ENCODE data around the gene NT5DC3. TPM values are rescaled to one million over a fixed set of nuclear protein-coding genes. Genes with fewer than 3 reads are reported as not detected.
"Not testable (repeated sequence)": the region's sequence is repeated elsewhere in the genome, so short reads cannot be mapped to it uniquely, and the experiment has no call there.

NT5DC3 gene
- total RNA-seq, 1 experiment from 2014 or later: 9.5 TPM

GRCh38 chr12:103838254-103838914 is 2.6 kb downstream of the NT5DC3 start:
- Histone ChIP-seq H3K4me1 (peaks cover 39% of the 10 kb centered on the region), H3K36me3 (ENCODE audit: control insufficient read depth, insufficient read depth, low read length) (peaks cover 2% of the 10 kb centered on the region; the same call in 1 of the 2 replicates), H3K4me3 (ENCODE audit: low read depth, low read length) (no peak overlapping the region), H3K9me3 (no peaks in the 10 kb centered on the region), H3K27me3 (replicated peaks; ENCODE audit: control insufficient read depth, insufficient read depth, low read length) (no peaks in the 10 kb centered on the region)
- POLR2A ChIA-PET: no interaction called here
- H3K36me3 Mint-ChIP-seq (ENCODE audit: insufficient read depth, unreplicated experiment): peaks cover 26% of the 10 kb centered on the region
- intact Hi-C loops (cut with micrococcal nuclease; ENCODE audit: unreplicated experiment): no loop called here
- no peaks in the 10 kb centered on the region for H3K27me3 Mint-ChIP-seq (ENCODE audit: insufficient read depth, unreplicated experiment)
- peak overlapping the region; percentile 3 for H3K4me3 Mint-ChIP-seq (ENCODE audit: unreplicated experiment)
- H3K4me1 Mint-ChIP-seq (ENCODE audit: low read depth, unreplicated experiment): peaks cover 36% of the 10 kb centered on the region
- CTCF ChIA-PET: no interaction called here
- no TSS peak for BruUV-seq (replicated peaks)
- no peak overlapping the region for H3K27ac Mint-ChIP-seq (ENCODE audit: unreplicated experiment)
- no peaks in the 10 kb centered on the region for H3K9me3 Mint-ChIP-seq (ENCODE audit: unreplicated experiment)
- DNase-seq: no peak
- TF ChIP-seq, protein P1, sequence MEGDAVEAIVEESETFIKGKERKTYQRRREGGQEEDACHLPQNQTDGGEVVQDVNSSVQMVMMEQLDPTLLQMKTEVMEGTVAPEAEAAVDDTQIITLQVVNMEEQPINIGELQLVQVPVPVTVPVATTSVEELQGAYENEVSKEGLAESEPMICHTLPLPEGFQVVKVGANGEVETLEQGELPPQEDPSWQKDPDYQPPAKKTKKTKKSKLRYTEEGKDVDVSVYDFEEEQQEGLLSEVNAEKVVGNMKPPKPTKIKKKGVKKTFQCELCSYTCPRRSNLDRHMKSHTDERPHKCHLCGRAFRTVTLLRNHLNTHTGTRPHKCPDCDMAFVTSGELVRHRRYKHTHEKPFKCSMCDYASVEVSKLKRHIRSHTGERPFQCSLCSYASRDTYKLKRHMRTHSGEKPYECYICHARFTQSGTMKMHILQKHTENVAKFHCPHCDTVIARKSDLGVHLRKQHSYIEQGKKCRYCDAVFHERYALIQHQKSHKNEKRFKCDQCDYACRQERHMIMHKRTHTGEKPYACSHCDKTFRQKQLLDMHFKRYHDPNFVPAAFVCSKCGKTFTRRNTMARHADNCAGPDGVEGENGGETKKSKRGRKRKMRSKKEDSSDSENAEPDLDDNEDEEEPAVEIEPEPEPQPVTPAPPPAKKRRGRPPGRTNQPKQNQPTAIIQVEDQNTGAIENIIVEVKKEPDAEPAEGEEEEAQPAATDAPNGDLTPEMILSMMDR (IDR thresholded peaks at IDR 0.05; ENCODE audit: insufficient read depth in 1 of 2, low read depth in 1 of 2, low read length in 1 of 2, severe bottlenecking in 1 of 2, unreplicated experiment in 1 of 2): no peak

- peaks cover 36% of the 10 kb centered on the region for H3K4me1 Mint-ChIP-seq (ENCODE audit: low read depth, unreplicated experiment)
- no peak overlapping the region for H3K27ac Mint-ChIP-seq (ENCODE audit: unreplicated experiment)
- Histone ChIP-seq H3K9me3 (no peaks in the 10 kb centered on the region), H3K36me3 (ENCODE audit: control insufficient read depth, insufficient read depth, low read length) (peaks cover 2% of the 10 kb centered on the region; the same call in 1 of the 2 replicates), H3K4me1 (peaks cover 35% of the 10 kb centered on the region), H3K4me3 (ENCODE audit: low read depth, low read length) (no peak overlapping the region), H3K27me3 (replicated peaks; ENCODE audit: control insufficient read depth, insufficient read depth, low read length) (no peaks in the 10 kb centered on the region)
- ChIA-PET POLR2A (no interaction called here), CTCF (no interaction called here)
- H3K36me3 Mint-ChIP-seq (ENCODE audit: insufficient read depth, unreplicated experiment): peaks cover 22% of the 10 kb centered on the region
- no peak for DNase-seq
- no peak overlapping the region for H3K4me3 Mint-ChIP-seq (ENCODE audit: unreplicated experiment)
- intact Hi-C loops (cut with micrococcal nuclease; ENCODE audit: unreplicated experiment): no loop called here
- BruUV-seq (replicated peaks): no TSS peak
- TF ChIP-seq, protein P1 (IDR thresholded peaks at IDR 0.05; ENCODE audit: insufficient read depth in 1 of 2, low read depth in 1 of 2, low read length in 1 of 2, severe bottlenecking in 1 of 2, unreplicated experiment in 1 of 2): no peak
- no peaks in the 10 kb centered on the region for H3K27me3 Mint-ChIP-seq (ENCODE audit: insufficient read depth, unreplicated experiment)
- no peaks in the 10 kb centered on the region for H3K9me3 Mint-ChIP-seq (ENCODE audit: unreplicated experiment)
Observed at GRCh38 chr12:103836345-103836744, 4.7 kb downstream of the NT5DC3 start.

GRCh38 chr12:103835747-103836335 is 5.2 kb downstream of the NT5DC3 start:
- POLR2A ChIA-PET; H3K4me3 Mint-ChIP-seq (ENCODE audit: unreplicated experiment): not testable (repeated sequence)
- peaks cover 35% of the 10 kb centered on the region for H3K4me1 ChIP-seq

More at GRCh38 chr12:103835747-103836335, 5.2 kb downstream of the NT5DC3 start:
- DNase-seq; H3K4me3 ChIP-seq (ENCODE audit: low read depth, low read length); H3K36me3 ChIP-seq (ENCODE audit: control insufficient read depth, insufficient read depth, low read length); CTCF ChIA-PET; H3K9me3 Mint-ChIP-seq (ENCODE audit: unreplicated experiment); BruUV-seq (replicated peaks); H3K27me3 Mint-ChIP-seq (ENCODE audit: insufficient read depth, unreplicated experiment); H3K9me3 ChIP-seq; H3K27ac Mint-ChIP-seq (ENCODE audit: unreplicated experiment); intact Hi-C loops (cut with micrococcal nuclease; ENCODE audit: unreplicated experiment); H3K27me3 ChIP-seq (replicated peaks; ENCODE audit: control insufficient read depth, insufficient read depth, low read length): not testable (repeated sequence)
- peaks cover 21% of the 10 kb centered on the region for H3K36me3 Mint-ChIP-seq (ENCODE audit: insufficient read depth, unreplicated experiment)
- peaks cover 36% of the 10 kb centered on the region for H3K4me1 Mint-ChIP-seq (ENCODE audit: low read depth, unreplicated experiment)
